ENCODE measurements around the gene VPS13D.

DNA sequence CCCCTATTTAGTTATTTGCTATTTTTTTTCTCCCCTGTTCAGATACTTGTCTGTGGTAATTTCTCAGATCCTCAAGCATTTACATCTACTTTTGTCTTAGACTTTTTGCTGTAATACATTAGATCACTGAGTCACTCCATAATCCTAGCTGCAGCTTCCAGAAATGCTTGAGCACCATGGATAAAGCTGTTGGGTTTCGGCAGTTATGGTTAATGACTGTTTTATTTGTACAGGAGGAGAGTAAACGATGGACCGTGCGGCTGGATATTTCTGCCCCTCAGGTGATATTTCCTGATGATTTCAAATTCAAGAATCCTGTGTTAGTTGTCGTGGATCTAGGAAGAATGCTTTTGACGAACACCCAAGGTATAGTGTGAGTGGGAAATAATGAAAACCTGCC, 42.9 kb downstream of the VPS13D start:
- TF ChIP-seq, protein P1, sequence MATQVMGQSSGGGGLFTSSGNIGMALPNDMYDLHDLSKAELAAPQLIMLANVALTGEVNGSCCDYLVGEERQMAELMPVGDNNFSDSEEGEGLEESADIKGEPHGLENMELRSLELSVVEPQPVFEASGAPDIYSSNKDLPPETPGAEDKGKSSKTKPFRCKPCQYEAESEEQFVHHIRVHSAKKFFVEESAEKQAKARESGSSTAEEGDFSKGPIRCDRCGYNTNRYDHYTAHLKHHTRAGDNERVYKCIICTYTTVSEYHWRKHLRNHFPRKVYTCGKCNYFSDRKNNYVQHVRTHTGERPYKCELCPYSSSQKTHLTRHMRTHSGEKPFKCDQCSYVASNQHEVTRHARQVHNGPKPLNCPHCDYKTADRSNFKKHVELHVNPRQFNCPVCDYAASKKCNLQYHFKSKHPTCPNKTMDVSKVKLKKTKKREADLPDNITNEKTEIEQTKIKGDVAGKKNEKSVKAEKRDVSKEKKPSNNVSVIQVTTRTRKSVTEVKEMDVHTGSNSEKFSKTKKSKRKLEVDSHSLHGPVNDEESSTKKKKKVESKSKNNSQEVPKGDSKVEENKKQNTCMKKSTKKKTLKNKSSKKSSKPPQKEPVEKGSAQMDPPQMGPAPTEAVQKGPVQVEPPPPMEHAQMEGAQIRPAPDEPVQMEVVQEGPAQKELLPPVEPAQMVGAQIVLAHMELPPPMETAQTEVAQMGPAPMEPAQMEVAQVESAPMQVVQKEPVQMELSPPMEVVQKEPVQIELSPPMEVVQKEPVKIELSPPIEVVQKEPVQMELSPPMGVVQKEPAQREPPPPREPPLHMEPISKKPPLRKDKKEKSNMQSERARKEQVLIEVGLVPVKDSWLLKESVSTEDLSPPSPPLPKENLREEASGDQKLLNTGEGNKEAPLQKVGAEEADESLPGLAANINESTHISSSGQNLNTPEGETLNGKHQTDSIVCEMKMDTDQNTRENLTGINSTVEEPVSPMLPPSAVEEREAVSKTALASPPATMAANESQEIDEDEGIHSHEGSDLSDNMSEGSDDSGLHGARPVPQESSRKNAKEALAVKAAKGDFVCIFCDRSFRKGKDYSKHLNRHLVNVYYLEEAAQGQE (IDR thresholded peaks at IDR 0.05; ENCODE audit: insufficient read depth in 1 of 2, low read depth in 2 of 2, low read length in 1 of 2), result no peak
- TF ChIP-seq CTCF (IDR thresholded peaks at IDR 0.05) (no peak), POLR2AphosphoS5 (IDR thresholded peaks at IDR 0.05; ENCODE audit: low read depth, low read length) (no peak), TCF7L2 (IDR thresholded peaks at IDR 0.05; ENCODE audit: low read depth, low read length) (no peak), SIN3A (IDR thresholded peaks at IDR 0.05; ENCODE audit: borderline replicate concordance, insufficient read depth, low read depth, low read length) (no peak)

Data from Panc1 (cell line).